ENCODE measurements around the gene BRD4.

GRCh38 chr19:15374105-15374651, 41.8 kb upstream of the BRD4 start:
- TF ChIP-seq TAF1 (IDR thresholded peaks at IDR 0.05; ENCODE audit: borderline replicate concordance, insufficient read depth, low read length), result no peak
- TF ChIP-seq POLR2AphosphoS5 (IDR thresholded peaks at IDR 0.05; ENCODE audit: low read depth, low read length), result no peak
- TF ChIP-seq REST (IDR thresholded peaks at IDR 0.05; ENCODE audit: insufficient read depth in 1 of 2, low read depth in 2 of 2, low read length in 2 of 2), result no peak
- no peak for TF ChIP-seq SIN3A (IDR thresholded peaks at IDR 0.05; ENCODE audit: borderline replicate concordance, insufficient read depth, low read length)
- TF ChIP-seq FOXP2 (optimal IDR thresholded peaks at IDR 0.05; ENCODE audit: borderline replicate concordance, extremely low read depth, extremely low read length, insufficient read depth), result no peak
